HepG2 (cell line): ENCODE results near the gene PTGR2. TPM values are rescaled to one million over a fixed set of nuclear protein-coding genes. Genes with fewer than 3 reads are reported as not detected.

Source experiments
- ATAC-seq: fragments of 200-7000 bp; cut with Tn5 transposase; 3 replicates; pipeline ENCODE4 v1.9.1; 2020; ENCODE audit warnings: mild to moderate bottlenecking, moderate library complexity
- BruUV-seq: library from RNA; stranded (reverse); fragments of 400-500 nt; replicated peaks from 2 replicates; lab custom pipeline; 2021; lab: Mats Ljungman, UMichigan
- CTCF ChIA-PET: fragments of 300-600 bp; formaldehyde crosslinking; extraction: SDS; loops from one replicate; lab custom pipeline; 2021; ENCODE audit warnings: low total read pairs, inconsistent platforms, low intra/inter-chr PET ratio; lab: Yijun Ruan, JAX
- POLR2A ChIA-PET: fragments of 350-600 bp; sonication (Branson Sonifier 250); formaldehyde crosslinking; loops from one replicate; lab custom pipeline; 2020; ENCODE audit warnings: antibody characterized with exemption, inconsistent platforms; lab: Yijun Ruan, JAX
- DNase-seq: peaks from one replicate; pipeline ENCODE4 v3.0.0-alpha.2; 2015; ENCODE audit warnings: low spot score
- FAIRE-seq: peaks from 3 replicates; lab custom pipeline; 2011; peaks lifted over from hg19 to GRCh38; lab: Jason Lieb, UNC
- H2AFZ ChIP-seq: one replicate; pipeline ENCODE4 v1.6.1; 2011; ENCODE audit warnings: low read length, inconsistent platforms
- H3K27ac ChIP-seq: fragments of 300-600 bp; 3 replicates; pipeline ENCODE4 v1.8.0; 2011; ENCODE audit warnings: mixed run types, mild to moderate bottlenecking, mixed read lengths, low read length, inconsistent platforms; ENCODE audit not compliant: insufficient read depth; ENCODE audit errors: extremely low read length
- H3K27me3 ChIP-seq, 2 experiments: fragments of 200-600 bp in 1 of 2; 2 replicates in 1 of 2; 3 replicates in 1 of 2; pipeline versions ENCODE4 v1.6.0 to v1.8.0; 2011; ENCODE audit warnings: low read length in 2 of 2, mild to moderate bottlenecking in 2 of 2, moderate library complexity in 2 of 2, inconsistent platforms in 1 of 2; ENCODE audit not compliant: insufficient read depth in 2 of 2, control insufficient read depth in 1 of 2
- H3K36me3 ChIP-seq, 2 experiments: fragments of 200-600 bp in 1 of 2; replicated peaks in 1 of 2; 2 replicates in 1 of 2; 3 replicates in 1 of 2; pipeline versions ENCODE4 v1.5.1 to v1.8.0; 2011; ENCODE audit warnings: low read length in 2 of 2, inconsistent platforms in 1 of 2; ENCODE audit not compliant: insufficient read depth in 2 of 2, control insufficient read depth in 1 of 2
- H3K4me1 ChIP-seq: 2 replicates; pipeline ENCODE4 v1.5.1; 2012; ENCODE audit warnings: low read length, inconsistent platforms; ENCODE audit not compliant: insufficient read depth
- H3K4me2 ChIP-seq: 2 replicates; pipeline ENCODE4 v1.6.0; 2011; ENCODE audit warnings: low read depth, low read length, inconsistent platforms
- H3K4me3 ChIP-seq, 3 experiments: fragments of 200-600 bp in 1 of 3; sonication (generic), shearing (Covaris generic) in 1 of 3; replicated peaks in 1 of 3; 2 replicates each; pipeline ENCODE4 v1.5.1; 2011 to 2016; ENCODE audit warnings: low read length in 3 of 3, inconsistent platforms in 2 of 3, low read depth in 2 of 3, mild to moderate bottlenecking in 2 of 3, control low read depth in 1 of 3, mixed read lengths in 1 of 3; ENCODE audit not compliant: insufficient read depth in 1 of 3
- H3K79me2 ChIP-seq: one replicate; pipeline ENCODE4 v1.6.1; 2011; ENCODE audit warnings: low read length, inconsistent platforms; ENCODE audit not compliant: insufficient read depth
- H3K9ac ChIP-seq: 2 replicates; pipeline ENCODE4 v1.6.0; 2011; ENCODE audit warnings: mild to moderate bottlenecking, low read depth, low read length, inconsistent platforms; ENCODE audit not compliant: insufficient read depth
- H3K9me3 ChIP-seq: 2 replicates; pipeline ENCODE4 v1.5.1; 2012; ENCODE audit warnings: mild to moderate bottlenecking, low read length
- H4K20me1 ChIP-seq: 2 replicates; pipeline ENCODE4 v1.6.0; 2011; ENCODE audit warnings: inconsistent platforms, mild to moderate bottlenecking, low read length, moderate library complexity; ENCODE audit not compliant: insufficient read depth
- ARID4A ChIP-seq: sonication (generic); formaldehyde crosslinking; IDR thresholded peaks from 2 replicates; pipeline ENCODE4 v1.5.0; 2020; ENCODE audit warnings: mild to moderate bottlenecking, missing genetic modification reagents, borderline replicate concordance
- CENPT ChIP-seq: sonication (generic); formaldehyde crosslinking; IDR thresholded peaks from 2 replicates; pipeline ENCODE4 v1.8.0; 2022; ENCODE audit warnings: low read depth, mild to moderate bottlenecking, moderate library complexity, missing genetic modification reagents
- HNF4A ChIP-seq: sonication (generic); formaldehyde crosslinking; IDR thresholded peaks from 2 replicates; pipeline ENCODE4 v1.4.0; 2020; ENCODE audit warnings: missing genetic modification reagents
- MED13 ChIP-seq: sonication (generic); formaldehyde crosslinking; IDR thresholded peaks from 2 replicates; pipeline ENCODE4 v1.5.0; 2020; ENCODE audit warnings: missing genetic modification reagents
- NFE2L1 ChIP-seq: sonication (generic); formaldehyde crosslinking; IDR thresholded peaks from 2 replicates; pipeline ENCODE4 v1.4.0; 2020; ENCODE audit warnings: missing genetic modification reagents, mild to moderate bottlenecking, borderline replicate concordance
- NFE2L2 ChIP-seq: fragments of 150-350 bp; IDR thresholded peaks from 2 replicates; pipeline ENCODE4 v1.6.1; 2014; ENCODE audit warnings: low read length
- RCOR2 ChIP-seq: IDR thresholded peaks from 2 replicates; pipeline ENCODE4 v1.6.1; 2016; ENCODE audit warnings: missing biosample characterization, missing genetic modification reagents
- RXRA ChIP-seq: sonication (generic); formaldehyde crosslinking; IDR thresholded peaks from 2 replicates; pipeline ENCODE4 v1.5.1; 2020; ENCODE audit warnings: missing genetic modification reagents
- SRY ChIP-seq: sonication (generic); formaldehyde crosslinking; IDR thresholded peaks from 2 replicates; pipeline ENCODE4 v1.8.0; 2022; ENCODE audit warnings: mild to moderate bottlenecking, missing genetic modification reagents
- ZNF839 ChIP-seq: sonication (generic); formaldehyde crosslinking; IDR thresholded peaks from 2 replicates; pipeline ENCODE4 v1.4.0; 2020; ENCODE audit warnings: missing genetic modification reagents, mild to moderate bottlenecking, borderline replicate concordance
- in situ Hi-C: cut with HindIII; loops from 2 replicates; pipeline ENCODE4 v1.10.0; 2017; ENCODE audit warnings: low pct_unique_long_range_greater_than_20kb; ENCODE audit not compliant: extremely low pct_ligation_motif_present
- intact Hi-C: fragments of 100-400 bp; cut with micrococcal nuclease; formaldehyde crosslinking; loops from one replicate; pipeline ENCODE4 v1.10.0; 2022; ENCODE audit not compliant: unreplicated experiment
- polyA plus RNA-seq, 8 experiments: library from polyadenylated mRNA; depleted of rRNA in 3 of 8; stranded (reverse) in 7 of 8; unstranded in 1 of 8; fragments of >200 nt; fragmentation: Illumina TruSeq in 4 of 8; extraction: Trizol in 4 of 8; gene quantifications; 2 replicates each; pipeline versions ENCODE4 v1.2.1 to v1.2.3, GENCODE V29; 2011 to 2016; ENCODE audit warnings: low read depth in 4 of 8, missing spikeins in 1 of 8, mixed read lengths in 1 of 8; ENCODE audit not compliant: insufficient read depth in 1 of 8
- total RNA-seq, 5 experiments: library from RNA; depleted of rRNA; stranded (reverse); fragments of >200 nt; fragmentation: Illumina TruSeq; extraction: Trizol; gene quantifications; 2 replicates each; pipeline ENCODE4 v1.2.3, GENCODE V29; 2016; ENCODE audit warnings: low read depth in 1 of 5
- TF ChIP-seq, protein P1 (sequence below): sonication (generic); formaldehyde crosslinking; IDR thresholded peaks from 2 replicates; pipeline ENCODE4 v1.8.1; 2023; ENCODE audit warnings: mild to moderate bottlenecking, missing genetic modification reagents
- TF ChIP-seq, protein P2 (sequence below): sonication (generic); formaldehyde crosslinking; IDR thresholded peaks from 2 replicates; pipeline ENCODE4 v1.8.0; 2022; ENCODE audit warnings: low read depth, missing genetic modification reagents
- TF ChIP-seq, protein P3 (sequence below): sonication (generic); formaldehyde crosslinking; IDR thresholded peaks from 2 replicates; pipeline ENCODE4 v1.9.0; 2021; ENCODE audit warnings: missing genetic modification reagents, borderline replicate concordance

Gene PTGR2
- total and polyA plus RNA-seq, 2 of the 13 experiments (the other 11 are each of a cell fraction or from before 2014, with no cell fraction given): 3.0 to 4.3 TPM

DNA sequence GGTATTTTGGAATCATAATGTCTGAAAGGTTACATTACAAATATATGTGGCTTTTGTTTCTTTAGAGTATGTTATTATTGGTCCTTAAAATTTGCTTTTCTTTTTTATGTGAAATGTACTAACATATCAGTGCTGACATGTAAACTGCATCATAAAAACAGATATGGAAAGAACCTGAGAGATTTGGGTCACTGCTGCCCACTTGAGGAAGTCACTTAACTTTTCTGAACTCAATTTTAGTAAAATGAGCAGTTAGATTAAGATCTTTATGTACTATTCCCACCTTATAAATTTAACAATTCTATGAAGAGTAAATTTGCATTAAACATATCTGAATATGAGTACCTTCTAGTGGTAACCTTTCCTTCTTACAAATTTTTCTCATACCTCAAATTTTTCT, 7.5 kb downstream of the PTGR2 start:
- in situ Hi-C loops (no loop called here), intact Hi-C loops (no loop called here)
- FAIRE-seq: no peak

More for the DNA sequence above, 7.5 kb downstream of the PTGR2 start:
- no peaks in the 10 kb centered on the region for H3K27me3 ChIP-seq
- ChIA-PET POLR2A (no interaction called here), CTCF (no interaction called here)
- H3K79me2 ChIP-seq: no peaks in the 10 kb centered on the region
- no TSS peak for BruUV-seq
- no peak overlapping the region for H3K4me3 ChIP-seq
- ATAC-seq: no peak
- H2AFZ ChIP-seq: no peak overlapping the region
- no peaks in the 10 kb centered on the region for H3K4me1 ChIP-seq
- no peaks in the 10 kb centered on the region; the same call in 1 of the 2 replicates for H4K20me1 ChIP-seq
- DNase-seq: no peak
- no peak overlapping the region for H3K27ac ChIP-seq
- TF ChIP-seq, protein P1, sequence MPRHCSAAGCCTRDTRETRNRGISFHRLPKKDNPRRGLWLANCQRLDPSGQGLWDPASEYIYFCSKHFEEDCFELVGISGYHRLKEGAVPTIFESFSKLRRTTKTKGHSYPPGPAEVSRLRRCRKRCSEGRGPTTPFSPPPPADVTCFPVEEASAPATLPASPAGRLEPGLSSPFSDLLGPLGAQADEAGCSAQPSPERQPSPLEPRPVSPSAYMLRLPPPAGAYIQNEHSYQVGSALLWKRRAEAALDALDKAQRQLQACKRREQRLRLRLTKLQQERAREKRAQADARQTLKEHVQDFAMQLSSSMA: no peak
- TF ChIP-seq, protein P2, sequence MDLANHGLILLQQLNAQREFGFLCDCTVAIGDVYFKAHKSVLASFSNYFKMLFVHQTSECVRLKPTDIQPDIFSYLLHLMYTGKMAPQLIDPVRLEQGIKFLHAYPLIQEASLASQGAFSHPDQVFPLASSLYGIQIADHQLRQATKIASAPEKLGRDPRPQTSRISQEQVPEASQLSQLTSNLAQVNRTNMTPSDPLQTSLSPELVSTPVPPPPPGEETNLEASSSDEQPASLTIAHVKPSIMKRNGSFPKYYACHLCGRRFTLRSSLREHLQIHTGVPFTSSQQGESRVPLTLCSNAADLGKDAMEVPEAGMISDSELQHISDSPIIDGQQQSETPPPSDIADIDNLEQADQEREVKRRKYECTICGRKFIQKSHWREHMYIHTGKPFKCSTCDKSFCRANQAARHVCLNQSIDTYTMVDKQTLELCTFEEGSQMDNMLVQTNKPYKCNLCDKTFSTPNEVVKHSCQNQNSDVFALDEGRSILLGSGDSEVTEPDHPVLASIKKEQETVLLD (CRISPR knock-in tag): no peak
- TF ChIP-seq, protein P3, sequence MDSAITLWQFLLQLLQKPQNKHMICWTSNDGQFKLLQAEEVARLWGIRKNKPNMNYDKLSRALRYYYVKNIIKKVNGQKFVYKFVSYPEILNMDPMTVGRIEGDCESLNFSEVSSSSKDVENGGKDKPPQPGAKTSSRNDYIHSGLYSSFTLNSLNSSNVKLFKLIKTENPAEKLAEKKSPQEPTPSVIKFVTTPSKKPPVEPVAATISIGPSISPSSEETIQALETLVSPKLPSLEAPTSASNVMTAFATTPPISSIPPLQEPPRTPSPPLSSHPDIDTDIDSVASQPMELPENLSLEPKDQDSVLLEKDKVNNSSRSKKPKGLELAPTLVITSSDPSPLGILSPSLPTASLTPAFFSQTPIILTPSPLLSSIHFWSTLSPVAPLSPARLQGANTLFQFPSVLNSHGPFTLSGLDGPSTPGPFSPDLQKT (CRISPR knock-in tag): no peak
- TF ChIP-seq RCOR2 (CRISPR knock-in tag) (no peak), RXRA (CRISPR knock-in tag) (no peak), ZNF839 (CRISPR knock-in tag) (no peak), HNF4A (no peak), MED13 (CRISPR knock-in tag) (no peak), NFE2L1 (no peak), CENPT (CRISPR knock-in tag) (no peak), NFE2L2 (no peak), ARID4A (no peak), SRY (CRISPR knock-in tag) (no peak)
- no peak overlapping the region for H3K4me2 ChIP-seq
- H3K9me3 ChIP-seq: no peaks in the 10 kb centered on the region
- H3K36me3 ChIP-seq: 0 out of 5 replicates have a peak, but pooled peaks cover 0 to 1% of the 10 kb centered on the region in 2 experiments
- H3K9ac ChIP-seq: no peak overlapping the region
